ENCODE data around the gene LARP1. TPM values are rescaled to one million over a fixed set of nuclear protein-coding genes. Genes with fewer than 3 reads are reported as not detected.
A peak's percentile ranks its signal among the peaks of the same experiment; 100 is the strongest.

The LARP1 gene
- total and polyA plus RNA-seq, 9 of the 15 experiments (the other 6 are each of a cell fraction or from before 2014, with no cell fraction given), result 22.6 to 300 (median 92.0) TPM

DNA sequence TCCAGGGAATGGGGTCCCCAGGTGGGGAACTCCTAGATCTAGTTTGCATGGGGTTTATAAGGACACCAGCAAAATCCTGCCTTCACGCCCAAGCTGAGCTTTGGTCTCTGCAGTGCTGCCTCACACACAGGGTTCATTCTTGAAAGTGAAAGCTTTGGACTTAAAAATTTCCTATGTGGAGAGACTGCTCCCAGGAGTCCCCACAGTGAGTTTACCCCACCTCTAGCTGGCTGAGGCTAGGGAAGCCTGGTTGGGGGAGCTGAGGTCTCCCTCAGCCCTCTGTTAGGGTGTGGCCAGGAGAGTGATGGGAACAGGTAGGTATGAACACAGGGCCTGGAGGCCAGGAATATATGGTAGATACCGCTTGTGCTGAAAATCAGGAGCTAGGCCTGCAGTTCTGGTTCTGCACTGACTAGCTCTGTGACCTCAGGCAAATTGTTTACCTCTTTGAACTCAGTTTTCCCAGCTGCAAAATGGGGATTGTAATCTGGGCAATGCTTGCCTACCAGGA, 41.5 kb upstream of the LARP1 start:
- no peaks in the 10 kb centered on the region for H3K9me3 ChIP-seq (replicated peaks; ENCODE audit: control insufficient read depth, insufficient read depth, low read depth, low read length)
- no peaks in the 10 kb centered on the region for H4K20me1 ChIP-seq (replicated peaks; ENCODE audit: control insufficient read depth, insufficient read depth, low read length)
- BruUV-seq (replicated peaks), result no TSS peak
- no peak for TF ChIP-seq NR2C1 (IDR thresholded peaks at IDR 0.05)
- TF ChIP-seq NR2C1 (tag; IDR thresholded peaks at IDR 0.05), result no peak
- TF ChIP-seq BMI1 (IDR thresholded peaks at IDR 0.05; ENCODE audit: low read length), result no peak
- TF ChIP-seq ZNF707 (CRISPR knock-in tag; conservative IDR thresholded peaks at IDR 0.05), result no peak
- TF ChIP-seq SMC3 (conservative IDR thresholded peaks at IDR 0.05; ENCODE audit: insufficient read depth, low read depth, low read length), result no peak
- TF ChIP-seq RBM25 (IDR thresholded peaks at IDR 0.05; ENCODE audit: low read depth, low read length, severe bottlenecking), result peak; percentile 60
- no peak for TF ChIP-seq SNRNP70 (optimal IDR thresholded peaks at IDR 0.05; ENCODE audit: low read depth, low read length)
- no peaks in the 10 kb centered on the region for H3K9me1 ChIP-seq (ENCODE audit: control insufficient read depth, insufficient read depth, low read length)
- H2AFZ ChIP-seq (ENCODE audit: low read depth, low read length), result no peak overlapping the region
- H3K9ac ChIP-seq (ENCODE audit: insufficient read depth in 1 of 2, low read depth in 2 of 2, low read length in 2 of 2), result no peak overlapping the region; a peak in 1 of 4 replicates
- no peak overlapping the region for H3K4me3 ChIP-seq
- H3K79me2 ChIP-seq (ENCODE audit: control insufficient read depth, insufficient read depth, low read length), result no peaks in the 10 kb centered on the region
- WGBS (ENCODE audit: insufficient coverage, low coverage, missing lambda C conversion rate), result 50% methylated on average over 2 of the region's 2 CpGs
- no peak for FAIRE-seq
- ATAC-seq, result no peak; the same call in 2 of the 3 replicates
- no peak overlapping the region for H3K4me2 ChIP-seq (ENCODE audit: insufficient read depth, low read length)
- H3K27ac ChIP-seq (ENCODE audit: extremely low read depth, low read depth, low read length), result no peak overlapping the region
- H3K4me1 ChIP-seq (replicated peaks in 1 of 2; ENCODE audit: control insufficient read depth in 2 of 2, insufficient read depth in 2 of 2, low read length in 2 of 2), result peaks cover 0 to 4% of the 10 kb centered on the region in 2 experiments; a peak in 2 of 5 replicates
- intact Hi-C loops (cut with micrococcal nuclease), result no loop called here
- no peak for DNase-seq (ENCODE audit: extremely low read depth in 1 of 4, low spot score in 3 of 4)
- no peaks in the 10 kb centered on the region for H3K27me3 ChIP-seq (ENCODE audit: control insufficient read depth in 2 of 2, insufficient read depth in 2 of 2, low read length in 2 of 2)
- ChIA-PET POLR2A (interaction anchor here (0.6 to 3.6 kb wide), 5 partner anchors 10 to 66 kb away, joined by 3 to 17 read pairs (median 3); no protein-coding TSS in a partner anchor), CTCF (ENCODE audit: low intra/inter-chr PET ratio) (no interaction called here)
- no peaks in the 10 kb centered on the region for H3K36me3 ChIP-seq (ENCODE audit: control insufficient read depth, insufficient read depth, low read length)
- in situ Hi-C loops (cut with MboI), result no loop called here
